Activated CD8-positive, alpha-beta memory T cell treated with anti-CD3 and anti-CD28 coated beads for 48 hours (primary cell): Measurements from ENCODE around the gene ZC3HAV1L.
"Not testable (repeated sequence)": the region's sequence is repeated elsewhere in the genome, so short reads cannot be mapped to it uniquely, and the experiment has no call there.

Experiments used
- DNase-seq, 3 experiments: peaks; one replicate each; pipeline ENCODE4 v3.0.0-alpha.2; 2020; ENCODE audit warnings: low read depth in 2 of 3, low spot score in 2 of 3

ZC3HAV1L gene

GRCh38 chr7:139022286-139022685, 13.6 kb downstream of the ZC3HAV1L start:
- DNase-seq = no peak

GRCh38 chr7:139018910-139019309, 16.9 kb downstream of the ZC3HAV1L start:
- no peak for DNase-seq

DNA sequence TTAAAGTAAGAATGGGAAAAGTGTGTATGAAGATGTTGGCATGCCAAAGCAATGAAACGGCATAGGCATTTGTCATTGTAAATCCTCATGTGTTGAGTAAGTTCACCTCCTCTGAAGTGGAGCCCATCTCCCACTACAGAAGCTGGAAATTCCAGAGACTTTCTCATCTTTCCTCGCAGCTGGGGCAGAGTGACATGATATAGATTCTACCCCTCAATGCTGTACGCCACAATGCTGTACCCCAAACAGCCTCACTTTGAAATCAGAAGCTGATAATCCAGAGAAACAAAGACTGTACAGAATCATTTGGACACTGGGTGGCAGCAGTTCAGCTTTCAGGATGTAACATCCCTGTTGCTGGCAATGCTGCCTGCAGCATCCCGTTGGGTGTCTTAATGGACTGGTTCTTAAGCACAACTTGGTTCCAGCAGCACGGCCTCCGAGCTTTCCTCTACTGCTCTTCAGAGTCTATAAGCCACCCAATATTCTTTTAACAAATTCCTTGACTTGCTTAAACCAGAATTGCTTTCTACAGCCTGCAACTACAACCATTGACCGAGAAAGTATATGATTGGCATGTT, 18.8 kb downstream of the ZC3HAV1L start:
- DNase-seq = no peak

- DNase-seq = no peak
Measured at GRCh38 chr7:139011373-139011772, 24.5 kb downstream of the ZC3HAV1L start.

GRCh38 chr7:139004321-139005090, 31.3 kb downstream of the ZC3HAV1L start:
- no peak for DNase-seq

DNA sequence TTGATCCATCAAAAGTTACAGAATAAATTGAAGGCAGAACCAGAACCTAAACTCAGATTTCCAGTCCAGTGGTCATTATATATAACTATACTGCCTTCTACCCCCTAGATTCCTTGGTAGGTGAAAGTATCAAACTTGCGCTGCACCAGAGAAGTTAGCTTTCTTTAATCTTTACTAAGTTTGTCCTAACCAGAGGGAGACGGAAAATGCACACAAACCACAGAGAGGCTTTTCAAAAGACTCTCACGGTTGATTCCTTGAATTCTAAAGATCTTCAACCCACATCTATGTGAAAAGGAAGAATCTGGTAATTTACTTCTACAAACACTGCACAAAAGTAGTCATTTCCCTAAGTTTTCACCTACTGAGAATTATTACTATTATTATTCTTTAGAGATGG, 36.4 kb downstream of the ZC3HAV1L start:
- no peak for DNase-seq

DNA sequence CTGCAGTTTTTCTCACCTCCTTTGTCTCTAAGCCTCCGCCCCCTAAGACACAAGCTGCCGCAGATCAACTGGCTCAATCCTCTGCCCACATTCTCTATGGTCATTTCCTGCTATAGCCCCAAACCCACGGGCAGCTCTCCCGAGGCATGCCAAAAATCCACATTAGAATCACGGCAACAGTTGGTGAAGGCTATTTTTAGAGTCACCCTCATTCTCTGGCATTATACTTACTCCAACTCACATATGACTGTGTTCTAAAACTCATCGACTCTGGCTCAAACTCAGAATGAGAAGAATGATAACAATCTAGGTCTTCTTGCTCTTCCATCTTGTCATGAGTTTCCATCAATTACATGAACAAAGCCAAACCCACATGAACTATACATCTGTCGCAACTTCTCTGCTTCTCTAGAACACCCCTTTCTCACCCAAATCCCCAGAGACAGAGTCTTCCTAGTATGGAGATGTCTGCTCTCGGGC, 43.8 kb downstream of the ZC3HAV1L start:
- no peak for DNase-seq

- no peak for DNase-seq
Measured at GRCh38 chr7:138987686-138988085, 48.2 kb downstream of the ZC3HAV1L start.

- DNase-seq = no peak
Measured at GRCh38 chr7:138982204-138982623, 53.6 kb downstream of the ZC3HAV1L start.

DNA sequence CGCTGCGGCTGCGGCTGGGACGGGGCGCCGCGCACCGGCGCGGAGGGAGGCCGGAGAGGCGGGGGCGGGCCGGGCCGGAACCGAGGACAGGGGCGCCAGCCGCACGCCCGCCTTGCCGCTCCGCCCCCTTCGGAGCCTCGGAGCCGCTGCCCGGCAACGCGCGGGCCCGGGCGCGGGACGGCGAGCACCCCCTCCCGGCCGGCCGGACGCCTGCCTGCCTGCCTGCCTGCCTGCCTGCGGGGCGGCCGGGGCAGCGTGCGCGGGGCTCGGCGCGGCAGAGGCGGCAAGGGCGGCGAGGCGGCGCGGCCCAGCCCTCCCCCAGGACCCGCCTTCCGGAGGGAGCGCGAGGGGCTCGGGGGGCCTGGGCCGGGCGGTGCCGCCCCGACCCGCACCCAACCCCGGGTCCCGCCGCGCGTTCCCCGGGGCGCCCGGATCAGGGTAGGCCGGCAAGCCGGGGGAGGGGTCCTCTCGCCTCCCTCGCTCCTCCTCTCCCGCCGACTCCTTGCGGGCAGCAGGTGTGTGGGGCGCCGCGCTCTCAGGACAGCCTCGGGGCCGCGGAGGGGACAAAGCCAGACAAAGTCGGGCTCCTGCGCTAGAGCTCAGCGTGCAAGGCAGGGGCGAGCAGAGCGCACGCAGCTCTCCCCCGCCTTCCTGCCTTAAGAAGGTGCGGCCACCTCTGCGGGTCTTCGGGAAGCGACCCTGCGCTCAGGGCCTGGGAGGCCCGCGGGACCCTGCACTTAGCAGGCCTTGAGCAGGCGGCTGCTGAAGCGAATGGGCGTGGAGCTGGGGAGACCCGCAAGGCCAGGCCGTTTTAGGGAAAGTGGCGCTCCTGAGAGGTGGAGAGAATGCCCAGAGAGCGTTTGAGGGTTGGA, 54.3 kb downstream of the ZC3HAV1L start, which contains the start of gene KIAA1549:
TSS of gene KIAA1549 (minus strand) at position 58 of the 872 bp plus-strand sequence. CDS start 120 bp downstream, outside the sequence.
- peak; percentile 13 to 42 (median 15) for DNase-seq

- DNase-seq = peak in 1 of 3 experiments; percentile 3
Measured at GRCh38 chr7:138980563-138981291, 55.1 kb downstream of the ZC3HAV1L start.

DNA sequence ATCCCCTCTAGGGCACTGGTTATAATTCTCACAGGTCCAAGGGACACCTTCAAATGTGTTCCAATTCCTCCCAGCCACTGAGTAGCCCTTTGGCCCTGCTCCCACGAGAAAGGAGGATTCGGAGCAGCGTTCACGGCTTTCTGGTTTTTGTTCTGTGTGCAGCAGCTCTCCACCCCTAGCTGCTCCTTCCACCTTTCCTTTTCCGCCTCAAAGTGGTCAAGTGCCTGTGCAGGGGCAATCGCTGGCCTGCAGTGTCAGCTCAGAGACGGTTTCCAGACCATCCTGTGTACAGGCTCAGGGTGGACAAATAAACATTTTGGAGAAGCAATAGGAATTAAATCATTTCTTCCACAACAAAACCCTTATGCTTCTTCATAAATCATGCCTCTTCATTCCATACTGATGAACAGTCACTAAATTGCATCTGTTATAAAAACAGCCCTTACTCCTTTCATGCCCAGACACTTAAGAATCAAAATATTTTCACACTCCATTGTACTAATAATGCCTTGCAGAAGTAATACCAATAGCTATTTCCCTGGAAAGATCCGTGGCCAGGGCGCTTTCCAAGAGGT, 55.8 kb downstream of the ZC3HAV1L start:
- no peak for DNase-seq

GRCh38 chr7:138979226-138979979, 56.4 kb downstream of the ZC3HAV1L start:
- no peak for DNase-seq

DNA sequence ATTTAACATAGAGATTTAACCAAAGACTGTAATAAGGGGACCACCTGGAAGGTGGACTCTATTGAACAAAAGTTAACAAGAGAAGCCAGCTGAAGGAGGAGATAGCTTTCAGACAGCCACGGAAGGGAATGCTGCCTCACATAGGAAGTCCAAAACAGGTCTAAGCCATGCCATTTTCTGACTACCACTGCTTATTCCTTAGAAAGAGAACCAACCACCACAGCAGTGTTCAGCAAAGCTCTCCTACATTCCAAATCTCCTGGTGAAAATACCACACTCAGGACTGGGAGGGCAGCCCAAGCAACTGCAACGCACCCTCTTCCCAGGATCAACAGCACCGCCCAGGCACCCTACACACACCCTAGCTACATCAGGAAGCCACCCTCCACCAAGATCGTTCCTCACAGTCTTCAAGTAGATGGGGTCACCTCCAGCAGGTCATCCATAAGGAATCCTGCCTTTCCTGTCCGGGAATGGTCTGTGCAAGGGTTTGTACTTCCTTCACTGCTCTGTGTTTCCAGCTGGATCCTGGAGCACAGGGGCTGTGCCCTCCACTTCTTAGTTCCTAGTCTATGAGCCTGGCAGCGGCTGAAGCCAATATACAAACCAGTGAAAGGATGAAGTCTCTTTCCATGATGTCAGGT, 57.2 kb downstream of the ZC3HAV1L start:
- no peak for DNase-seq

GRCh38 chr7:138976161-138976560, 59.7 kb downstream of the ZC3HAV1L start:
- DNase-seq = not testable (repeated sequence)
